ENCODE measurements around the gene PTPRT. TPM values are rescaled to one million over a fixed set of nuclear protein-coding genes. Genes with fewer than 3 reads are reported as not detected.

Gene PTPRT
- polyA plus RNA-seq, 2 of the 4 experiments (the other 2 are of a cell fraction): not detected

- DNase-seq (ENCODE audit: low read depth in 1 of 2, low spot score in 1 of 2) (no peak), FAIRE-seq (no peak), ATAC-seq (no peak)
- H3K4me2 ChIP-seq: no peak overlapping the region
- 11% methylated on average over 6 of the region's 6 CpGs for WGBS (ENCODE audit: missing lambda C conversion rate)
- ChIA-PET CTCF (no interaction called here), POLR2A (no interaction called here)
- H3K4me1 ChIP-seq: no peaks in the 10 kb centered on the region
- H3K9me3 ChIP-seq: no peaks in the 10 kb centered on the region
- TF ChIP-seq ATOH8 (CRISPR knock-in tag; IDR thresholded peaks at IDR 0.05; ENCODE audit: low read depth) (no peak), FOSB (CRISPR knock-in tag; IDR thresholded peaks at IDR 0.05) (no peak), JUNB (IDR thresholded peaks at IDR 0.05) (no peak), CHD2 (IDR thresholded peaks at IDR 0.05; ENCODE audit: low read length, partially characterized antibody) (no peak), MAFK (IDR thresholded peaks at IDR 0.05; ENCODE audit: partially characterized antibody) (no peak), ZNF302 (CRISPR knock-in tag; IDR thresholded peaks at IDR 0.05) (no peak), REST (IDR thresholded peaks at IDR 0.05) (no peak), KDM5A (IDR thresholded peaks at IDR 0.05) (no peak), KDM1A (IDR thresholded peaks at IDR 0.05; ENCODE audit: low read depth) (no peak), USF2 (IDR thresholded peaks at IDR 0.05) (no peak), TFCP2L1 (CRISPR knock-in tag; IDR thresholded peaks at IDR 0.05) (no peak), EP300 (IDR thresholded peaks at IDR 0.05) (no peak), CHD4 (IDR thresholded peaks at IDR 0.05; ENCODE audit: borderline replicate concordance) (no peak), MAZ (IDR thresholded peaks at IDR 0.05; ENCODE audit: borderline replicate concordance, low read depth, low read length) (no peak), HOXB5 (CRISPR knock-in tag; IDR thresholded peaks at IDR 0.05) (no peak), BCL3 (IDR thresholded peaks at IDR 0.05) (no peak), CEBPB (IDR thresholded peaks at IDR 0.05) (no peak), RCOR1 (IDR thresholded peaks at IDR 0.05; ENCODE audit: low read depth, low read length) (no peak), FOSL2 (IDR thresholded peaks at IDR 0.05) (no peak), FOSL2 (CRISPR knock-in tag; IDR thresholded peaks at IDR 0.05) (no peak)
- no peak overlapping the region for H3K4me3 ChIP-seq
- no peak overlapping the region for H3K27ac ChIP-seq
These were observed 819.6 kb downstream of the PTPRT start for GRCh38 chr20:42370075-42370474.

GRCh38 chr20:42368910-42369309 lies 820.8 kb downstream of the PTPRT start:
- no peak for DNase-seq (ENCODE audit: low read depth in 1 of 2, low spot score in 1 of 2)
- H3K9me3 ChIP-seq: no peaks in the 10 kb centered on the region
- no peak for ATAC-seq
- no peak overlapping the region for H3K4me3 ChIP-seq
- ChIA-PET POLR2A (no interaction called here), CTCF (no interaction called here)
- 24% methylated on average over 3 of the region's 3 CpGs for whole genome bisulfite sequencing (ENCODE audit: missing lambda C conversion rate)
- no peak overlapping the region for H3K27ac ChIP-seq
- H3K4me2 ChIP-seq: no peak overlapping the region
- H3K4me1 ChIP-seq: no peaks in the 10 kb centered on the region
- FAIRE-seq: no peak
- TF ChIP-seq KDM1A (IDR thresholded peaks at IDR 0.05; ENCODE audit: low read depth) (no peak), NPAS2 (CRISPR knock-in tag; IDR thresholded peaks at IDR 0.05; ENCODE audit: borderline replicate concordance) (no peak), SMC3 (IDR thresholded peaks at IDR 0.05) (no peak), HOXB13 (CRISPR knock-in tag; IDR thresholded peaks at IDR 0.05; ENCODE audit: low read depth) (no peak), NR3C1 (IDR thresholded peaks at IDR 0.05) (no peak), ATOH8 (CRISPR knock-in tag; IDR thresholded peaks at IDR 0.05; ENCODE audit: low read depth) (no peak), USF2 (IDR thresholded peaks at IDR 0.05) (no peak), HOXB5 (CRISPR knock-in tag; IDR thresholded peaks at IDR 0.05) (no peak), POLR2AphosphoS2 (conservative IDR thresholded peaks at IDR 0.05; ENCODE audit: low read length) (no peak), ZC3H11A (IDR thresholded peaks at IDR 0.05) (no peak), RAD21 (conservative IDR thresholded peaks at IDR 0.05 in 1 of 2, IDR thresholded peaks at IDR 0.05 in 1 of 2) (no peak), BHLHE40 (IDR thresholded peaks at IDR 0.05; ENCODE audit: low read depth, low read length) (no peak), BCL3 (IDR thresholded peaks at IDR 0.05) (no peak), FOSL2 (IDR thresholded peaks at IDR 0.05) (no peak), FOSL2 (CRISPR knock-in tag; IDR thresholded peaks at IDR 0.05) (no peak), HOXA7 (CRISPR knock-in tag; IDR thresholded peaks at IDR 0.05) (no peak), SREBF2 (IDR thresholded peaks at IDR 0.05) (no peak)

All from A549 (cell line).